Fibroblast of upper back skin (primary cell): Measurements from ENCODE around the gene ZFP37.
"Not testable (repeated sequence)": the region's sequence is repeated elsewhere in the genome, so short reads cannot be mapped to it uniquely, and the experiment has no call there.

ENCODE experiments used
- DNase-seq: peaks from one replicate; pipeline ENCODE4 v3.0.0-alpha.2; 2013

Gene ZFP37

DNA sequence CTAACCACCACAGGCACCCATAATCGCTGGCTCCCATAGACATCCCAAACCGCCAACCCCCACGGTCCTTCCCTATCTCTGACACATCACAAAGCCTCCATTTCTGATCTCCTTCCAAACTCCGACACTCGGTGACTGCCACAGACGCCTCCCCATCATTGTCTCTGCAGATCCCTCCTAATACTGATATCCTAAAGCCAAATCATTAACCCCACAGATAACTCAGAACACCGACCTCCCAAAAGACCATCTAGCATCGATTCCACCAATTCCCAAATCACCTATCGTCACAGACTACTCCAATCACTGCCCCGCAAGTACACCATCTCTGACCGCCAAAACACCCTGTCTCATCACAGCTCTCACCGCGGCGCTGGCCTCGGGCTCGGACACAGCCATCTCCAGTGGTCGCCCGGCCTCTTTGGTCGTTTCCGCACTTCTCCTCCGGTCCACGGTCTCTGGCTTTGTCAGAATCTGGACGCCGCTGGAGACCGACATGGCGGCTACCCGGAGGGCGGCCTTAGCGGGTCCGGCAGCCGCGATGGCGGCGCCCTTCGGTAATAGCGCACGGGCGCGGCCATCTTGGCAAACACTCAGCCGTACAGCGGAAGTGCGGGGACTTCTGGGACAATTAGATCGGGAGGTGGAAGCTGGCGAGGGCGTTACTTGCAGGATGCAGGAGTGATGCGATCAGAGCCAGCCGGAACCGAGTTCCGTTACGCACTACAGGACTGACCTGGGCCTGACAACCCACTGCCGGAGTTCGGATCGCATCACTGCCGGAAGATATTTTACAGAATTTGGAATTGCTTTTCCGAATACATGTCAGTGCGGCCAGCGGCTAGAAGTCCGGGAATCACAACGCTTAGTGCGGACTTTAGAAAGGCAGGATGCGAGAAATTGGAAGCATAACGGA is at the start of gene ZFP37:
Gene ZFP37 (minus strand): TSS at position 534 of the 916 bp plus-strand sequence. CDS start 36 bp downstream, at position 498.
- DNase-seq: peak; percentile 94

DNA sequence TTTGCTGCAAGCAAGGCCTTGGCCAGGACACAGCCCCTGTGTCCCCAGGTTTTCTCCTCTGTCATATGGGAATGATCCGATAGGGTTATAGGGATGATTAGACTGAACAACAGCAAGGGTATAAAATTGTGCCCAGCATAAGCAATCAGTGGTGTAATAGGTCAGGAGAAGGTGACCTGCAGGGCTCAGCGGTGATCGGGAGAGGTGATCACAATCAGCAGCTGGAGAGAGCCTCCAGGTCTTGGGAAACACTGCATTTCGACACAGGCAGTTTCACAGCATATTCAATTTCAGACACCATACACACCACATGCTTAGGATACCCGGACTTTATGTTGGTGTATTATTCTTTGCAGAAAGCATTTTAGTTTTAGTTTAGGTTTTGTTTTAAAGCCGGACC is 48.8 kb upstream of the ZFP37 start:
- not testable (repeated sequence) for DNase-seq

DNA sequence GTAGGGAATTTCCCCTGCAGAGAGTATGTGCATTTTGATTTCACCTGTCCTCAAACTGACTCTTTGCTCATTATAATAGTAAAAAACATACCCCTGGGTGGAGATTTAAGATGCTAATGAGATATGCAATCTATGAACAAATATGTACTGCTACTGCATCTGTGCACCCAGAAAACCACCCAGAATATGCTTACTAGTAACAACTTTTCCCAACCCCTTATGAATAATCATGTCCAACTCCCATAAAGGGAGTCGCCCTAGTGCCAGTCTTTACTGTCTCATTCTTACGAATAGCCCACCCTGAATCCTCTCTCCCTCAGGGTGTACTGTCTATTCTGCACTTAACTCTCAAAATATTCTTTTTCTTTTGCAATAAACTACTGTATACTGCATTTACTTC is 39.0 kb upstream of the ZFP37 start:
- DNase-seq: no peak

DNA sequence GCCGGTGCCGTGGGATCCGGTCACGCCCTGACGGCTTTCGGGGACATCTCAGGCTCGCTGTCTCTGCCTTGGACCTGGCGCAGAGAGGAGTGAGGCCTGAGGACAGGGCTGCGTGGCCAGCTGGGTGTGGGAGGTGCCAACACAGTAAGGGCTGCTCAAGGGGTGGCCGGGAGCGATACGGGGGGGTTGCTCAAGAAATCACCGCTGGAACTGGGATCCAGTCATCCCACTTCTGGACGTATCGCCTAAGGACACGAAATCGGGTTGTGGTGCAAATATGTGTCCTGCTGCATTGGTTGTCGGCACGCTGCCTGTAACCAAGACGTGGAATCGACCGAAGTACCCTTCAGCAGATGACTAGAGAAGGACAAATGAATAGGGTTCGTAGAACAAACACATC is 33.4 kb upstream of the ZFP37 start:
- DNase-seq: not testable (repeated sequence)

DNA sequence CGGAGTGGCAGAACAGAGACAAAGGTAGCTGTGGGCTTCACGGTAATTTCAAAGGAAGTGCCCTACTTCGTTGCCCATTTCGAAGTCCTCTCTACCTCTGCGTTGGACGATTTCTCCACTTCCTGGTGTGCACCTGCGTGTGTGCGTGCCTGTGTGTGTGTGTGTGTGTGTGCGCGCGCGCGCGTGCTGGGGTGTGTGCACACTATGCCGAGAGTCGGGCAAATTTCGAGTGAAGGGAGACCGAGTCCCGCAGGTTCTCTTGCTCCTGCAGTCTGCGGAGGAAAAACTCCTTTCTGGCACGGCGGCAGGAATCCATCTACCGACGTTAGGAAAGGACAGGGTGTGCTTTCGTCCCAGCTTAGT is 32.6 kb upstream of the ZFP37 start:
- DNase-seq: not testable (repeated sequence)

DNA sequence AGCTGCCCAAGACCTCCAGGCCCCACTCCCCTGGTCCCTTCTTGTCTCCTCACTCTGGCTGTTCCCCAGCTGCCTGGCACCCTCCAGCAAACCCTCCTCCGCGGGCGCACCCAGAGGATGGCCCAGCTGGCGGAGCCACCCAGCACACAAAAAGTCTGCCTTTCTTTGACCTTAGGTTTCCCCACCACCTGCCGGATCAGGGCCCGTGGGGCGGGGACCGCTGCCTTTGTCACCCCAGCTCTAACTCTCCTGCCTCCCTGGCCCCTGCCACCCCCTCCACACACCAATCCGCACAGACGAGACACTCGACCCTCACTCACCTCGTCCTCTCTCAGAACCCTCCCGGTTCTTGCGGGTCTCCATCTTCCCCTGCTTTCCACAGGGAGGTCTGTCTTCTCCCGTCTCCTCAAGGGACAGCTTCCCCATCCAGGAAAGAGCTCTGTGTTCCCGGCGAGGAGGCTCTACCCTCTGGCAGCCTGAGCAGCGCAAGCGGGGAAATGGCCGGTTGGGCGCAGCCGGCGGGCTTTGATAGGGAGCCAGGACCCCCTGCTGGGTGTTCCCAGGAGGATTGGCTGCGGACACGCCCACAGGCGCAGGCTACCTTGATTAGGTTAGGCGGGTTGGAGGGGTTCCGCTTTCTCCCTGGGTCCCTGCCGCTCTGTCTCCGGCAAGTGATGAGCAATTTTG is 32.1 kb upstream of the ZFP37 start:
- DNase-seq: not testable (repeated sequence)

DNA sequence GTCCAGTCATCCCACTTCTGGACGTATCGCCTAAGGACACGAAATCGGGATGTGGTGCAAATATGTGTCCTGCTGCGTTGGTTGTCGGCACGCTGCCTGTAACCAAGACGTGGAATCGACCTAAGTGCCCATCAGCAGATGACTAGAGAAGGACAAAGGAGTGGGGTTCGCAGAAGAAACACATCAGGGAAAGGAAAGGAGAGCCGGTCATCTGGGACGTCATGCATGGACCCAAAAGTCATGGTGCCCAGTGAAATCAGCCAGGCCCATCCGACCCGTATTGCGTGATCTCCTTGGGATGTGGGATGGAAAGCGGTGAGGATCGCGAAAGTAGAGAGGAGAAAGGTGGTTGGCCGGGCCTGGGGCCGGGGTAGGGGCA is 6.4 kb upstream of the ZFP37 start:
- not testable (repeated sequence) for DNase-seq

DNA sequence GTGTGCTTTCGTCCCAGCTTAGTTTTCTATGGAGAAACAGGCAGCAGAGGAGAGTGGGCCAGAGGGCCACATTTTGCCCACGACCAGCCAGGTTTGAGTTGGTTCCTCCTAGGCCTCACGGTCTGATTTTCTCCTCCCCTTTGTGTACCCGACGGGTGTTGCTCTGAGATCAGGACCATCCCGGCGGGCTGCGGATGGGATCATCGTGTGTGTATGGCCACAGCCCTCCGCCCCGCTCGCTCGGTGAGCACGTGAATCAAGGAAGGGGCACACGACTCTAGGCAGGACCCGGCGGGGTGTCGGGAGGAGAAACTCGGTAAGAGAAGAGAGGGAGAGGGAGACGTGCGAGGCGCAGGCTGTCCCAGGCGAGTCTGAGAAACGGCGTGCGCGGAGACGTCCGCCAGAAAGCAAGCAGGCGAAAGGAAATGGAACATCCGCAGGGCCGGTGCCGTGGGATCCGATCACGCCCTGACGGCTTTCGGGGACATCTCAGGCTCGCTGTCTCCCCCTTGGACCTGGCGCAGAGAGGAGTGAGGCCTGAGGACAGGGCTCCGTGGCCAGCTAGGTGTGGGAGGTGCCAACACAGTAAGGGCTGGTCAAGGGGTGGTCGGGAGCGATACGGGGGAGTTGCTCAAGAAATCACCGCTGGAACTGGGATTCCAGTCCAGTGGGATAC is 5.9 kb upstream of the ZFP37 start:
- DNase-seq: not testable (repeated sequence)

DNA sequence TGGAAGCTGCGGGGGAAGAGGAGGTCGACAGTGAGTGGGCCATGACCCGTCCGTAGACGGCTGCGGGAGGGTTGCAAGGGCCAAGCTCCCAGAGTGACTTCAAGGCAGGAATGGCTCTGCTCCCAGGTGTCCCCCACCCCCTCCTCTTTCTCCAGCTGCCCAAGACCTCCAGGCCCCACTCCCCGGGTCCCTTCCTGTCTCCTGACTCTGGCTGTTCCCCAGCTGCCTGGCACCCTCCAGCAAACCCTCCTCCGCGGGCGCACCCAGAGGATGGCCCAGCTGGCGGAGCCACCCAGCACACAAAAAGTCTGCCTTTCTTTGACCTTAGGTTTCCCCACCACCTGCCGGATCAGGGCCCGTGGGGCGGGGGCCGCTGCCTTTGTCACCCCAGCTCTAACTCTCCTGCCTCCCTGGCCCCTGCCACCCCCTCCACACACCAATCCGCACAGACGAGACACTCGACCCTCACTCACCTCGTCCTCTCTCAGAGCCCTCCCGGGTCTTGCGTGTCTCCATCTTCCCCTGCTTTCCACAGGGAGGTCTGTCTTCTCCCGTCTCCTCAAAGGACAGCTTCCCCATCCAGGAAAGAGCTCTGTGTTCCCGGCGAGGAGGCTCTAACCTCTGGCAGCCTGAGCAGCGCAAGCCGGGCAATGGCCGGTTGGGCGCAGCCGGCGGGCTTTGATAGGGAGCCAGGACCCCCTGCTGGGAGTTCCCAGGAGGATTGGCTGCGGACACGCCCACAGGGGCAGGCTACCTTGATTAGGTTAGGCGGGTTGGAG is 4.7 kb upstream of the ZFP37 start:
- not testable (repeated sequence) for DNase-seq

DNA sequence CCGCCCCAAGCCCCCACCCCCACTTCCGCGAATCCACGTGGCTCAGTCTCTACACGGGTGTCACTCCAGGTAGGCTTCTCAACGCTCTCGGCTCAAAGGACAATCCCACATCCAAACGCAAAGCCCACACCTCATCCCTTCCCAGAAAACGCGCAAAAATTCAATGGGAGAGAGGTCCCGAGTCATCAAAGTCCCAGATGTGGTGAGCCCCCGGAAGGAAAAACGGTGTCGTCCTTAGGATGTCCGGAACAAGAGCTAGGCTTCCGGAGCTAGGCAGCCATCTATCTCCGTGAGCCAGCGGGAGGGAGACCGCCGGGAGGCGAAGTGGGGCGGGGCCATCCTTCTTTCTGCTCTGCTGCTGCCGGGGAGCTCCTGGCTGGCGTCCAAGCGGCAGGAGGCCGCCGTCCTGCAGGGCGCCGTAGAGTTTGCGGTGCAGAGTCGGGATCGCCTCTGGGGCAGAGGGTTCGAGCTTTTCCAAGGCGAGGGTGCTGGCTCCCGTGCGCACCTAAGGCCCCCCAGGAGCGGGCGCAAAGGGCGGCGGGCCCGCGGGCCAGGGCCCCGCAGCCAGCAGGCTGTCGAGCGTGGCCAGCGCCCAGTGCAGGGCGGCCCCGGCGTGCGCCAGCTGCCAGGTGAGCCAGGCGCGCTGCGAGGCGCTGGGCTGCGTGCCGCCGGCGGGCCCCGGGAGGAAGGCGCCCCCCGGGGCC is 3.2 kb upstream of the ZFP37 start:
- DNase-seq: peak; percentile 12

DNA sequence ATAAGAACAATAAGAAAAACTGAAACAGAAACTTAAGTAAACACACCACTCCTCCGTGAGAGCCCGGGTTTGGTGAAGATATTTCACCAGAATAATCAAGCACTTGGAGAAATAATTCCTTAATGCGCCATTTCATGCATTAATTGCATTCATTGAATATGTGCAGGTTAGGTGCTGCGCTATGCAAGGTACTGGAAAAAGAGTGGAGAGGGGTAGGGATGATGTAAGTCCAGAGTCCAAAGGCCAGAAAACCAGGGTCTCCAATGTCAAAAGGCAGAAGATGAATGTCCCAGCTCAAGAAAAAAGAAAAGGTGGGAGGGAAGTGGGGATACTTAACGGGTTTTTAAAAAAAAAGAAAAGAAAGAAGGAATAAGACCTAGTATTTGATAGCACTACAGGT is 669 bp upstream of the ZFP37 start:
- DNase-seq: no peak

DNA sequence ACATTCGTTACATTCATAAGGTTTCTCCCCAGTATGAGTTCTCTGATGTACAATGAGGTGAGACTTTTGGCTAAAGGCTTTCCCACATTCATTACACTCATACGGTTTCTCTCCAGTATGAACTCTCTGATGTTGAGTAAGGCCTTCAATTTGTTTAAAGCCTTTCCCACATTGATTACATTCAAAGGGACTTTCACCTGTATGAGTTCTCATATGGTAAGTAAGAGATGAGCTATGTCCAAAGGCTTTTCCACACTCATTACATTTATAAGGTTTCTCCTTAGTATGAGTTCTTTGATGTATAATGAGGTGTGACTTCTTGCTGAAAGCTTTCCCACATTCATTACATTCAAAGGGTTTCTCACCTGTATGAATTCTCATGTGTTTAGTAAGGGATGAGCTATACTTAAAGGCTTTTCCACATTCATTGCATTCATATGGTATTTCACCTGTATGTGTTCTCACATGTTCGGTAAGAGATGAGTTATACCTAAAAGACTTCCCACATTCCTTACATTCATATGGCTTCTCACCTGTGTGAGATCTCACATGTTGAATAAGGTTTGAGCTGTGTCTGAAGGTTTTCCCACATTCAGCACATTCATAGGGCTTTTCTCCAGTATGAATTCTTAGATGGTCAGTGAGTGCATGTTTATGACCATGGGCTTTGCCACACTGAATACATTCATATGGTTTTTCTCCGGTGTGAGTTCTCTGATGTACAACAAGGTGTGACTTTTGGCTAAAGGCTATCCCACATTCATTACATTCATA is 13.5 kb downstream of the ZFP37 start:
- no peak for DNase-seq

DNA sequence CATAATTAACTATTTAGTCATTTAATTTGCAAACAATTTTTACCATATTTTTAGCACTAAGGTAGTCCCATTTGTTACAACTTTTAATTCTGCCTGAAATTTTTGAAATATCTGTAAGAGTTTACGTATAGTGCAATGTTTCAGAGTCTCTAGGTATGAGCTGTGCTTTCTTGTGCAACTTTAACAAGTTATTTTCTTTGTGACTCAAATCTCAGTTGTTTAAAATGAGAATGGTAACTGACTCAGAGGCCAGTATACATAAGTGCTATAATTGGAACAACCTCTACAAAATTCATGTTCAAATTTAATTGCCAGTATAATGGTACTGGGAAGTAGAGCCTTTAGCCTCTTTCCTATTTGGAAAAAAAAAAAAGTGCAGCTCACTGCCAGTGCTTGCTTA is 30.3 kb downstream of the ZFP37 start:
- DNase-seq: no peak

DNA sequence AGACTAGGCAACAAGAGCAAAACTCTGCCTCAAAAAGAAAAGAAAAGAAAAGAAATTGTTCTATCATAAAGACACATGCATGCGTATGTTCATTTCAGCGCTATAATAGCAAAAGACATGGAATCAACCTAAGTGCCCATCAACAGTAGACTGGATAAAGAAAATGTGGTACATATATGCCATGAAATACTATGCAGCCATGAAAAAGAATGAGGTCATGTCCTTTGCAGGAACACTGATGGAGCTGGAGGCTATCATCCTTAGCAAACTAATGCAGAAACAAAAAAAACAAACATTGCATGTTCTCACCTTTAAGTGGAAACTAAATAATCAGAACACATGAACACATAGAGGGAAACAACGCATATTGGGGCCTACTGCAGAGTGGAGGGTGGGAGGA is 38.3 kb downstream of the ZFP37 start:
- DNase-seq: no peak

DNA sequence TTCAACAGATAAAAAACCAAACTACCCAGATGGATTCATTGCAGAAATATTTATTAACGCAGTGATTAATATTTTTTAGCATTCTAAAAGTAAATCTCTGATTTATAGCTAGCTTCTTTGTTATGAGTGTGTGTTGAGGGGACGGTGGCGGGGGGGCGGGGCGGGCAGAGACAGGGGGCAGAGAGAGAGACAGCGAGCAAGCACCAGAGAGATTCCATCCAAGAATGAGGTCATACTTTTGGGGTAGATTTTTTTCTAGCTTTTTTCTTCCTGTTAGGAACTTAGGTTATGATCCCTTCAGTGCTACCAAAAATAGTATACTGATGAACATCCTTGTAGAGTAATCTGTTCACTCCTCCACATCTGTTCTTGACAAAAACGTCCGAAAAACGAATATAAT is 44.0 kb downstream of the ZFP37 start:
- DNase-seq: no peak

DNA sequence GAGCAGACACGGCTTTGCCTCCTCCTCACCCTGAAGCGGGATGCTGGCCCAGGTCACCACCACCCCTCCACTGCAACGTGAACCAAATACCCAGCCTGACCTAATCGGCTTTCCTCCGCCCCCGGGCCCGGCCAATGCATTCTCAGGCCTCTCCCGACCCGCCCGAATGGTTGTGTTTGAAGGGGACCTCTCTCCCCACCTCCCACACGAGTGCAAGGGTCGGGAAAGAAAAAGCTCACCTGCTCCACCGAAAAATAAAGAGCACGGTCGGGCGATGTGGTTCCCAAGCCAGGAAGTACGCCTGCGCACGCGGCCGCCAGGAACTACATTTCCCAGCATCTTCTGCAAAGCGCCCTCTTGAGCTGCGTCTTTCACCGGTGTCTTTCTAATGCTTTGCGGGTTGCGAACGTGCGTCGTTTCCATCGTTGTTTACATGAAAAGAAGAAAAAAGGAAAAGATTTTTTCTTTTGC is 44.6 kb downstream of the ZFP37 start, which contains the start of gene ZNF883:
Gene ZNF883 (minus strand): TSS at position 282 of the 471 bp plus-strand sequence.
- DNase-seq: peak; percentile 51

DNA sequence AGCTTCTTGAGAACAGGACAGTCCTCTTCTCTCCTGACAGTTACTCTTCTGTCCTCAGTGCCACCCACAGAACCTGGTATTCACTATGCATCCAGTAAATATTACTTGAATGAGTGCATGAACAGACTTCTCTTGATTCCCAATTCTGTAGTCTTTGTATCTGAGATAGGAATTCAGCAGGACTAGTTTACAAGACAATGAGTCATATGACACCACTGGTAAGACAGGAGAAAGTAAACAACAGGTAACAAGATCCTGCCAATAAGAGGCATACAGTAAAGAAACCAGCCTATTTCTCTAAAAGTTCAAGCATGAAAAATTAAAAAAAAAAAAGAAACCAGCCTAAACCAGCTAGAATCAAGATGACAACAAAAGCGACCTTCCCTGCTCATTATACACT is 50.7 kb downstream of the ZFP37 start:
- no peak for DNase-seq

DNA sequence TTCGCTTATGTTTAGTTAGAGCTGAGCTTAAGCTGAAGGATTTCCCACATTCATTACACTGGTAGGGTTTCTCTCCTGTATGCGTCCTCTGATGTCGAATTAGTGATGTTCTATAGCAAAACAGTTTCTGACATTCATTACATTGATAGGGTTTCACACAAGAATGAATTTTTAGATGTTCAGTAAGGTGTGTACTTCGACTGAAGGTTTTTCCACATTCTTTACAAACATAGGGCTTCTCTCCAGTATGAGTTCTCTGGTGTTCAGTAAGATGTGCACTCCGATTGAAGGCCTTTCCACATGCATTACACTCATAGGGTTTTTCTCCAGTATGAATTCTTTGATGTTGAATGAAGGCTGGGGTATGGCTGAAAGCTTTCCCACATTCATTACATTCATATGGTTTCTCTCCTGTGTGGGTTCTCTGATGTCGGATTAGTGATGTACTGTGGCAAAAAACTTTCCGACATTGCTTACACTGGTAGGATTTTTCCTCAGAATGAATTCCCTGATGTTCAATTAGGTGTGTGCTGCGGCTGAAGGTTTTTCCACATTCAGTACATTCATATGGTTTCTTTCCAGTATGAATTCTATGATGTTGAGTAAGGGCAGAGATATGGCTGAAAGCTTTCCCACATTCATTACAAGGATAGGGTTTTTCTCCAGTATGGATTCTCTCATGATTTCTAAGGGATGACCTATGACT is 59.1 kb downstream of the ZFP37 start:
- no peak for DNase-seq
